ENCODE results near the gene TP53. TPM values are rescaled to one million over a fixed set of nuclear protein-coding genes. Genes with fewer than 3 reads are reported as not detected.

TP53 gene
- total RNA-seq, 2 experiments from 2014 or later = 69.2 to 172 TPM

DNA sequence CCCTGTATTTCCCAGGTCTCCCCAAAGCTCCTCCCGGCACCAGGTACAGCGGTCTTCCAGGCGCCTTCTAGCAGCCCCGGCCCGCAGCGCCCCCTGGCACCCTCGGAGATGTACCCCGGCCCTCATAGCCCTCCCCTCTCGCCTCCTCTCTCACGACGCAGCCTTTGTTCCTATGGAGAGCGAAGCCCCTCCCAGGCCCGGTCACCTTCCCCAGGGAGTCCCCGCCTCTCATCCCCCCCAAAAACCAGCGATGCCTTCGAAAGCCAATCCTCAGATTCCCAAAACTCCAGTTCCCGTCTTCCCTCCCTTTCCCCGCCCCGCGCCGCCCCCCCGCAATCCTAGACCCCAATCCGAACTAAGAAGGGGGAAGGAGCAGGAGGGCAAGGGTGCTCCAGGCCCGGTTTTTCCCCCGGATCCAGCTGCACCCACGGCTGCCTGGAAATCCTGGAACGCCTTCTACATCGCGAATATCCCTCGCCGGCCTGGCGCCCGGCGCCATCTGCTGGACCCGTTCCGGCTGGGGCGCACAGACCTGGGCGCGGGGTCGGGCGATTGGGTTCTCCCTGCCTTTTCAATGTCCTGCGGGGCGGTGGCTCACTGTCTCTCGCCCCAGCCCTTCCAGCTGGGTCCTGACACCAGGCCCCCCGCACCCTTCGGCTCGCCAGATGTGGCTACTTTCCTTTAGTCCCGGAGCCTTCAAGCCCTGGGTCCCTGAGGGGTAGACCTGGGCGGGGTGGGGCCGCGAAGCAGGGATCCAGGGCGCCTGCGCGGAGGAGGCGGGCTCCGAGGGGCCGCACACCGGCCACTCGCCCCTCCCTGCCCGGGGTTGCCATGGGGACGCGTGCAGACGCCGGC lies 29.8 kb upstream of the TP53 start, which contains the start of gene DNAH2:
DNAH2 (plus strand) TSS at position 844 of the 855 bp plus-strand sequence. CDS start 1,991 bp downstream, outside the sequence.
- ChIA-PET CTCF (ENCODE audit: unreplicated experiment) (no interaction called here), POLR2A (no interaction called here)
- TF ChIP-seq EZH2phosphoT487 (IDR thresholded peaks at IDR 0.05; ENCODE audit: borderline replicate concordance, low read depth, low read length) (0 out of 2 replicates have a peak, but pooled peaks have one; percentile 29), CTCF (conservative IDR thresholded peaks at IDR 0.05; ENCODE audit: low read length) (peak; percentile 51)
- no peaks in the 10 kb centered on the region for H3K79me2 ChIP-seq (ENCODE audit: insufficient read depth, low read depth, low read length)
- no peaks in the 10 kb centered on the region for H3K36me3 ChIP-seq (ENCODE audit: insufficient read depth, low read length)
- H3K9me3 ChIP-seq (ENCODE audit: low read length) = no peaks in the 10 kb centered on the region
- intact Hi-C loops (cut with micrococcal nuclease; ENCODE audit: unreplicated experiment) = no loop called here
- H3K9me2 ChIP-seq (ENCODE audit: insufficient read depth, low read length) = no peaks in the 10 kb centered on the region
- H3K4me2 ChIP-seq (ENCODE audit: low read length) = peak within 1 kb of the TSS; percentile 20; the same call in 1 of the 2 replicates
- no peak within 1 kb of the TSS for H2AFZ ChIP-seq (ENCODE audit: low read length)
- no peak within 1 kb of the TSS for H3K27ac ChIP-seq (ENCODE audit: low read depth, low read length, poor library complexity, severe bottlenecking)
- no peak for DNase-seq (ENCODE audit: low spot score)
- H3K4me1 ChIP-seq (ENCODE audit: insufficient read depth, low read length, poor library complexity, severe bottlenecking) = no peaks in the 10 kb centered on the region
- no TSS peak for BruUV-seq (replicated peaks)
- no peak within 1 kb of the TSS for H3K4me3 ChIP-seq (ENCODE audit: low read depth, low read length, poor library complexity, severe bottlenecking)
- H4K20me1 ChIP-seq (ENCODE audit: insufficient read depth, low read length) = no peaks in the 10 kb centered on the region

GRCh38 chr17:7715936-7716886 lies 28.9 kb upstream of the TP53 start:
- no peaks in the 10 kb centered on the region for H3K9me3 ChIP-seq (ENCODE audit: low read length)
- no peak overlapping the region for H3K4me2 ChIP-seq (ENCODE audit: low read length)
- no peak for DNase-seq (ENCODE audit: low spot score)
- no peak for TF ChIP-seq CTCF (conservative IDR thresholded peaks at IDR 0.05; ENCODE audit: low read length)
- no peak for TF ChIP-seq EZH2phosphoT487 (IDR thresholded peaks at IDR 0.05; ENCODE audit: borderline replicate concordance, low read depth, low read length)
- intact Hi-C loops (cut with micrococcal nuclease; ENCODE audit: unreplicated experiment) = no loop called here
- ChIA-PET POLR2A (no interaction called here), CTCF (ENCODE audit: unreplicated experiment) (no interaction called here)
- no peak overlapping the region for H3K27ac ChIP-seq (ENCODE audit: low read depth, low read length, poor library complexity, severe bottlenecking)
- H2AFZ ChIP-seq (ENCODE audit: low read length) = no peak overlapping the region
- H4K20me1 ChIP-seq (ENCODE audit: insufficient read depth, low read length) = no peaks in the 10 kb centered on the region
- no peaks in the 10 kb centered on the region for H3K79me2 ChIP-seq (ENCODE audit: insufficient read depth, low read depth, low read length)
- no peaks in the 10 kb centered on the region for H3K4me1 ChIP-seq (ENCODE audit: insufficient read depth, low read length, poor library complexity, severe bottlenecking)
- H3K4me3 ChIP-seq (ENCODE audit: low read depth, low read length, poor library complexity, severe bottlenecking) = no peak overlapping the region
- no peaks in the 10 kb centered on the region for H3K9me2 ChIP-seq (ENCODE audit: insufficient read depth, low read length)
- no peaks in the 10 kb centered on the region for H3K36me3 ChIP-seq (ENCODE audit: insufficient read depth, low read length)
- BruUV-seq (replicated peaks) = no TSS peak

All from OCI-LY7 (cell line).